ENCODE data around the gene USP48.

DNA sequence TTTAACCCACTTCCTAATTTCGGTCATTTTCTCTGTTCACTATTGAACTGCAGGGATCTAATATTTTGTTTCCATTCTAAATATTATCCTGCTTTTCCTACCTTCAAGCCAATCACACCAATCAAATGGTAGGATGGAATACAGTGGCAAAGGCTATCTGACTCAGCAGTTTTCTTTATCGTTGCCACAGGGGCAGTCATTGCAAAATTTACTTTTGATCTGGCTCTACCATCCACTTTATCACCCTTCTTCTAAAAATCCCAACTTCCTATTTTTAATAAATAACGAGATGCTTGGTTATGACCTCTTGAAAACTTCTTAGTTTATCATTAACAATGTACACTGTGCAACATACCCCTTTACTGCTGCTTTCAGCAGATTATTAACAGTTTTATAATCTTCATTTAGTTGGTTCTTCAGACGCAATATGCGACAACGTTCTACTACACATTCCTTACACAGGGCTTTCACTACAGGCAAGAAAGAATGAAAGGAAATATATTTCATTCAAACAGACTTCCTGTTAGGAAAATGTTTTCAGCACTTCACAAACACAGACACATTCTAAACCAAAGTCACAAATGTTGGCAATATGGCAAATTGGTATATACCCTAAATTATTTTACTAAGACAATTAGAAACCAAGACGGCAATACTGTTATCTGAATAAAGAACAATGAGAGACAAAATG lies 61.5 kb downstream of the USP48 start:
- TF ChIP-seq, protein P1, sequence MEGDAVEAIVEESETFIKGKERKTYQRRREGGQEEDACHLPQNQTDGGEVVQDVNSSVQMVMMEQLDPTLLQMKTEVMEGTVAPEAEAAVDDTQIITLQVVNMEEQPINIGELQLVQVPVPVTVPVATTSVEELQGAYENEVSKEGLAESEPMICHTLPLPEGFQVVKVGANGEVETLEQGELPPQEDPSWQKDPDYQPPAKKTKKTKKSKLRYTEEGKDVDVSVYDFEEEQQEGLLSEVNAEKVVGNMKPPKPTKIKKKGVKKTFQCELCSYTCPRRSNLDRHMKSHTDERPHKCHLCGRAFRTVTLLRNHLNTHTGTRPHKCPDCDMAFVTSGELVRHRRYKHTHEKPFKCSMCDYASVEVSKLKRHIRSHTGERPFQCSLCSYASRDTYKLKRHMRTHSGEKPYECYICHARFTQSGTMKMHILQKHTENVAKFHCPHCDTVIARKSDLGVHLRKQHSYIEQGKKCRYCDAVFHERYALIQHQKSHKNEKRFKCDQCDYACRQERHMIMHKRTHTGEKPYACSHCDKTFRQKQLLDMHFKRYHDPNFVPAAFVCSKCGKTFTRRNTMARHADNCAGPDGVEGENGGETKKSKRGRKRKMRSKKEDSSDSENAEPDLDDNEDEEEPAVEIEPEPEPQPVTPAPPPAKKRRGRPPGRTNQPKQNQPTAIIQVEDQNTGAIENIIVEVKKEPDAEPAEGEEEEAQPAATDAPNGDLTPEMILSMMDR (IDR thresholded peaks at IDR 0.05; ENCODE audit: insufficient read depth, low read length, poor library complexity, severe bottlenecking) = no peak
- no peak for TF ChIP-seq EZH2phosphoT487 (conservative IDR thresholded peaks at IDR 0.05; ENCODE audit: low read length)
